22Rv1 (cell line): ENCODE data around the gene FGGY.

Experiments used
- H3K27ac ChIP-seq: fragments of 450-650 bp; 2 replicates; pipeline ENCODE4 v1.5.1; 2017
- CTCF ChIP-seq: fragments of 450-650 bp; IDR thresholded peaks from 2 replicates; pipeline ENCODE4 v1.5.1; 2017; ENCODE audit warnings: mild to moderate bottlenecking
- ZFX ChIP-seq: fragments of 450-650 bp; IDR thresholded peaks from 2 replicates; pipeline ENCODE4 v1.6.1; 2017; ENCODE audit warnings: antibody characterized with exemption, borderline replicate concordance

Gene FGGY

GRCh38 chr1:59743324-59744091, 446.6 kb downstream of the FGGY start:
- no peak overlapping the region for H3K27ac ChIP-seq
- TF ChIP-seq ZFX (no peak), CTCF (no peak)

GRCh38 chr1:59747420-59748024, 450.6 kb downstream of the FGGY start:
- TF ChIP-seq ZFX (no peak), CTCF (no peak)
- no peak overlapping the region for H3K27ac ChIP-seq

GRCh38 chr1:59748123-59748522, 451.2 kb downstream of the FGGY start:
- TF ChIP-seq CTCF (no peak), ZFX (no peak)

GRCh38 chr1:59750328-59751003, 453.6 kb downstream of the FGGY start:
- no peak overlapping the region for H3K27ac ChIP-seq
- TF ChIP-seq ZFX (no peak), CTCF (no peak)

More at GRCh38 chr1:59748123-59748522, 451.2 kb downstream of the FGGY start:
- H3K27ac ChIP-seq = no peak overlapping the region

- no peak for TF ChIP-seq CTCF
- TF ChIP-seq ZFX = no peak
- H3K27ac ChIP-seq = no peak overlapping the region
Observed at GRCh38 chr1:59751004-59751395, 454.1 kb downstream of the FGGY start.

GRCh38 chr1:59751801-59752200, 454.9 kb downstream of the FGGY start:
- no peak overlapping the region for H3K27ac ChIP-seq
- no peak for TF ChIP-seq ZFX
- TF ChIP-seq CTCF = no peak
